ENCODE measurements around the gene JPH3. TPM values are rescaled to one million over a fixed set of nuclear protein-coding genes. Genes with fewer than 3 reads are reported as not detected.

The JPH3 gene
- total RNA-seq, 1 donor from 2014 or later, result not detected

GRCh38 chr16:87746178-87746577 lies 143.9 kb downstream of the JPH3 start:
- DNase-seq (ENCODE audit: low read depth), result no peak
- H3K36me3 ChIP-seq (ENCODE audit: control insufficient read depth, insufficient read depth, low read length), result peaks cover 27% of the 10 kb centered on the region
- FAIRE-seq, result no peak

More at GRCh38 chr16:87746178-87746577, 143.9 kb downstream of the JPH3 start:
- Histone ChIP-seq H3K27me3 (ENCODE audit: control insufficient read depth, insufficient read depth, low read length) (no peaks in the 10 kb centered on the region), H3K4me3 (ENCODE audit: low read depth, low read length) (no peak overlapping the region)
- TF ChIP-seq CTCF (IDR thresholded peaks at IDR 0.05; ENCODE audit: insufficient read depth, low read length, severe bottlenecking), result no peak

Other genes starting within 250 kb of the JPH3 start
- 22.9 and 24.7 TPM in 2 replicates for gene FBXO31, start 218.7 kb upstream of the JPH3 start, total RNA-seq
- 75.8 and 166 TPM in 2 replicates for gene MAP1LC3B, start 210.2 kb upstream of the JPH3 start, total RNA-seq
- gene ZCCHC14, start 109.5 kb upstream of the JPH3 start, total RNA-seq, result 2.9 and 4.2 TPM in 2 replicates
- gene KLHDC4, start 163.5 kb downstream of the JPH3 start, total RNA-seq, result 27.7 and 30.8 TPM in 2 replicates

Measured in bronchial epithelial cell (primary cell).